GM10248 (cell line): Measurements from ENCODE around the gene IP6K1.
"Not testable (repeated sequence)": the region's sequence is repeated elsewhere in the genome, so short reads cannot be mapped to it uniquely, and the experiment has no call there.

Source experiments
- CTCF ChIA-PET: fragments of 300-600 bp; sonication (Branson Sonifier 250); formaldehyde crosslinking; extraction: SDS; loops from one replicate; lab custom pipeline; 2021; ENCODE audit warnings: antibody characterized with exemption; lab: Yijun Ruan, JAX
- POLR2A ChIA-PET: fragments of 350-650 bp; sonication (Branson Sonifier 250); formaldehyde crosslinking; extraction: SDS; loops from one replicate; lab custom pipeline; 2020; ENCODE audit warnings: antibody characterized with exemption; lab: Yijun Ruan, JAX
- DNase-seq: peaks from one replicate; pipeline ENCODE4 v3.0.0; 2012; ENCODE audit errors: extremely low spot score
- CTCF ChIP-seq: IDR thresholded peaks from 2 replicates; pipeline ENCODE4 v1.5.1; 2012; ENCODE audit warnings: mild to moderate bottlenecking, low read depth; ENCODE audit errors: extremely low read depth, missing control alignments, control extremely low read depth

Gene IP6K1

GRCh38 chr3:49790626-49791411, 4.5 kb upstream of the IP6K1 start:
- POLR2A ChIA-PET = interaction anchor here (1.5 kb wide), 1 partner anchor 12 kb away, joined by 3 read pairs; the partner anchor contains the start of gene INKA1
- TF ChIP-seq CTCF = no peak
- CTCF ChIA-PET = interaction anchor here (5.1 to 25.2 kb wide), 2 partner anchors 12 to 46 kb away, joined by 38 to 558 read pairs; partner anchors contain the start of gene INKA1
- DNase-seq = no peak

DNA sequence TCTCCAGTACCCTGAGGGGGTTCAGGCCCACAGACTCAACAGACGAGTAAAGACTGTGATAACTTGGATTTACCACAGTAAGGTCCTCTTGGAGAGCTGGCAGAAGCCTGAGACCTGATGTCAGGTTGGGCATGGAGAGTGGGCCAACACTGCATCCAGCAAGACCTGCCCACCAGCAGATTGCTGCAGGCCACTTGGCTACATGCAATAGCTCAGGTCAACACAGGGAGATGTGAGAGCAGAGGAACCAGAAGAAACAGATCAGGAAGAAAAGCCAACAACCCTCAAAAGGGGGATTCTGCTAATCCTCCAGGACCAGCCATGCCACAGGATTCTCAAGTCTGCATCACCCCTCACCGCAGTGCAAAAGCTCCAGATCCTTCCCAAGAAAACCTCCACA, 1.7 kb upstream of the IP6K1 start:
- no peak for DNase-seq
- no peak for TF ChIP-seq CTCF
- ChIA-PET POLR2A (interaction anchor here (0.9 kb wide), 1 partner anchor 15 kb away, joined by 4 read pairs; the partner anchor contains the start of gene INKA1), CTCF (interaction anchor here (0.8 to 3.8 kb wide), 8 partner anchors 12 to 65 kb away, joined by 3 to 33 read pairs (median 4); partner anchors contain the start of genes CDHR4 and INKA1)

DNA sequence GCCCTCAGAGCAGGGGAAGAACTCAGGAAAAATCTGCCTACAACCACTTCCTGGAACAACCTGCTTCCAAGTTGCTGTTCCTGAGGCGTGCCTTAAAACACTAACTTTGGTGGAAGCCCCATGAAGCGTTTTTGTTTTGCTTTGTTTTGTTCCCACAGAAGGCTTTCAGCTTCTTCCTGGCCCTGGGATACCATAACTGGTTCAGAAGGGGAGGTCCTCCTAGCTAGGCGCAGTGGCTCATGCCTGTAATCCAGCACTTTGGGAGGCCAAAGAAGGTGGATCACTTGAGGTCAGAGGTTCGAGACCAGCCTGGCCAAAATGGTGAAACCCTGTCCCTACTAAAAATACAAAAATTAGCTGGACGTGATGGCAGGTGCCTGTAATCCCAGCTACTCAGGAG, 1.2 kb upstream of the IP6K1 start:
- ChIA-PET POLR2A (interaction anchor here (0.9 kb wide), 1 partner anchor 16 kb away, joined by 4 read pairs; the partner anchor contains the start of gene INKA1), CTCF (interaction anchor here (0.8 to 3.8 kb wide), 7 partner anchors 14 to 65 kb away, joined by 3 to 33 read pairs (median 4); partner anchors contain the start of gene INKA1)
- DNase-seq = no peak
- no peak for TF ChIP-seq CTCF

GRCh38 chr3:49787182-49787464, 781 bp upstream of the IP6K1 start:
- no peak for TF ChIP-seq CTCF
- ChIA-PET POLR2A (interaction anchor here (0.9 kb wide), 1 partner anchor 16 kb away, joined by 4 read pairs; the partner anchor contains the start of gene INKA1), CTCF (interaction anchor here (0.8 to 3.8 kb wide), 8 partner anchors 14 to 64 kb away, joined by 3 to 33 read pairs (median 4); partner anchors contain the start of gene INKA1)
- DNase-seq = no peak

- DNase-seq = no peak
- no peak for TF ChIP-seq CTCF
- CTCF ChIA-PET = interaction anchor here (1.0 to 3.8 kb wide), 3 partner anchors 13 to 54 kb away, joined by 3 to 33 read pairs (median 5); partner anchors contain the start of gene INKA1
- POLR2A ChIA-PET = interaction anchor here (0.6 to 1.1 kb wide), 3 partner anchors 14 to 51 kb away, joined by 3 to 6 read pairs (median 6); partner anchors contain the start of genes CDHR4 and INKA1
These were observed 581 bp downstream of the IP6K1 start for GRCh38 chr3:49785565-49786356.

DNA sequence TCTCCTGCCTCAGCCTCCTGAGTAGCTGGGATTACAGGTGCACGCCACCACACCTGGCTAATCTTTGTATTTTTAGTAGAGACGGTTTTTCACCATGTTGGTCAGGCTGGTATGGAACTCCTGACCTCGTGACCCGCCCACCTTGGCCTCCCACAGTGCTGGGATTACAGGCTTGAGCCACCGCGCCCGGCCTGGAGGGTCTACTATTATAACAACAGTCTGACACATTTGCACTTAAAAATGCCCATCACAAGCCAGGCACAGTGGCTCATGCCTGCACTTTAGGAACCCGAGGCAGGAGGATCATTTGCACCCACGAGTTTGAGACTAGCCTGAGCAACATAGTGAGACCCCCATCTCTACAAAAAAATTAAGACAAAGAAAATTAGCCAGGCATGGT, 4.1 kb downstream of the IP6K1 start:
- DNase-seq, POLR2A ChIA-PET: not testable (repeated sequence)
- CTCF ChIA-PET = interaction anchor here (1.4 kb wide), 1 partner anchor 21 kb away, joined by 4 read pairs; the partner anchor contains the start of gene INKA1
